Adrenal gland (tissue), 12 donors: Measurements from ENCODE around the gene DAB2IP. TPM values are rescaled to one million over a fixed set of nuclear protein-coding genes. Genes with fewer than 3 reads are reported as not detected.

Source experiments
- DNase-seq, 7 donors: peaks; one replicate each; pipeline ENCODE4 v3.0.0-alpha.2; 2019 to 2020
- H3K27ac ChIP-seq, 5 donors: fragments of 200-600 bp; sonication (generic) in 4 of 5; 1 replicate in 3 of 5; 2 replicates in 2 of 5; pipeline versions ENCODE4 v1.5.1 to v1.8.0; 2016 to 2020; ENCODE audit warnings: mild to moderate bottlenecking in 1 of 5
- H3K27me3 ChIP-seq: fragments of 200-600 bp; 2 replicates; pipeline ENCODE4 v1.8.0; 2021
- H3K36me3 ChIP-seq, 2 donors: fragments of 200-600 bp; replicated peaks in 1 of 2; 1 replicate in 1 of 2; 2 replicates in 1 of 2; pipeline versions ENCODE4 v1.5.1 to v1.8.0; 2018 to 2022
- H3K4me1 ChIP-seq, 2 donors: fragments of 200-600 bp; replicated peaks in 1 of 2; 1 replicate in 1 of 2; 2 replicates in 1 of 2; pipeline versions ENCODE4 v1.5.1 to v1.8.0; 2018 to 2021
- H3K4me3 ChIP-seq, 4 donors: fragments of 200-600 bp; sonication (generic) in 3 of 4; one replicate each; pipeline ENCODE4 v1.5.1; 2016 to 2018
- H3K9me3 ChIP-seq, 3 donors: fragments of 200-600 bp; sonication (generic) in 1 of 3; replicated peaks in 1 of 3; 1 replicate in 2 of 3; 2 replicates in 1 of 3; pipeline versions ENCODE4 v1.5.1 to v1.8.0; 2016 to 2021
- POLR2A ChIP-seq, 2 donors: fragments of 450-650 bp; IDR thresholded peaks; one replicate each; pipeline ENCODE4 v1.6.1; 2017; ENCODE audit warnings: antibody characterized with exemption in 2 of 2, mild to moderate bottlenecking in 2 of 2, moderate library complexity in 1 of 2
- WGBS, 4 donors: extraction: QIAGEN DNeasy Blood & Tissue Kit in 2 of 4; methylation state at CpG; one replicate each; pipeline versions ENCODE4 v1.1.5 to v1.1.7; 2013 to 2017; 5-methylcytosine and 5-hydroxymethylcytosine counted together
- intact Hi-C, 2 donors: fragments of 100-400 bp; cut with DNase I; formaldehyde crosslinking; loops; one replicate each; pipeline versions ENCODE4 v1.14.1 to v1.15.0; 2022 to 2023
- polyA plus RNA-seq, 3 donors: library from polyadenylated mRNA; stranded (reverse); fragments of 200-250 nt in 2 of 3; fragments of 350-450 nt in 1 of 3; fragmentation: Illumina TruSeq in 1 of 3; extraction: RNeasy Lipid Tissue Mini Kit (QIAGEN cat#74804) in 1 of 3; gene quantifications; one replicate each; pipeline ENCODE4 v1.2.3, GENCODE V29; 2013 to 2014
- total RNA-seq, 9 donors: library from RNA; depleted of rRNA in 4 of 9; stranded (reverse); fragments of >200 nt in 4 of 9; fragments of 120-200 nt in 1 of 9; fragmentation: NEBNext Ultra II Directional in 1 of 9; extraction: Animal tissue kit (Norgen Biotek cat#: 25700) in 1 of 9; gene quantifications; one replicate each; pipeline versions ENCODE4 v1.1.0 to v1.2.4, GENCODE V29; 2013 to 2023
- TF ChIP-seq, protein P1 (sequence below), 6 experiments: fragments of 450-650 bp in 4 of 6; fragments of 200-600 bp in 2 of 6; sonication (generic) in 1 of 6; IDR thresholded peaks; 1 replicate in 5 of 6; 2 replicates in 1 of 6; pipeline versions ENCODE4 v1.5.1 to v1.8.0; 2016 to 2021; ENCODE audit warnings: antibody characterized with exemption in 6 of 6, mild to moderate bottlenecking in 2 of 6, moderate library complexity in 1 of 6
- donor health status: healthy with polysubstance abuse.
- donor health status: Bipolar disorder and iron deficiency.
- donor health status: DM: yes; HTN: yes; CAD: no.
- donor health status: DM: no; HTN: no; CAD: no.
- donor health status: DM: no; HTN: no; CAD: no.
- donor health status: DM: yes; HTN: yes; CAD: no.

Gene DAB2IP
- total and polyA plus RNA-seq, 12 donors, result 12.0 to 52.2 (median 43.9) TPM

DNA sequence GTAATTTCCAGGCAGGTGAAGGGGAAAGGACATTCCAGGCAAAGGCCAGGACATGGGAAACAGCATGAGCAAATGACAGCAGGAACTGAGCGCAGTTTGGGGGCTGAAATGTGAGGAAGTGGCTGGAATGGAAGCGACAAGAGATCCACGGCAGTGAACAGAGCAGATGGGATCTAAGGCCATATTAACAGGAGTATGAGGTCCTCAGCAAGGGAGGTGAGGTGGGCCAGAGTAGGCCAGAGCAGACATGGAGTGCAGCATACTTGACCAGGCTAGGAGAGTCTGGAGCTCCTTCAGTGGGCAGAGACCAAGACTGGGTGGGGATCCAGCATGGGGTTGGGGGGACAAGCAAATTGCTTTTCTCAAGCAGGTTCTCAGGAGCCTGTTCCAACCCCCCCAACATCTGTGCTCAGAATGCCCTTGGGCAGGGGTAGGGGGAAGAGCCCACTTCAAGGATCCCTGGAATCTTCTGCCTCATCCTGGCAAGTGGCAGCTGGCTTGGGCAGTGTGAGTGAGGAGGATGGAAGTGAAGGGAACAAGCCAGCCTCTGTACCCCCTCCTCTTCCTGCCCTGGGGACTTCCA is 34.5 kb downstream of the DAB2IP start:
- DNase-seq, result no peak
- TF ChIP-seq POLR2A (IDR thresholded peaks at IDR 0.05), result no peak
- Histone ChIP-seq H3K4me3 (no peak overlapping the region), H3K9me3 (no peaks in the 10 kb centered on the region), H3K27me3 (no peaks in the 10 kb centered on the region), H3K27ac (no peak overlapping the region), H3K4me1 (peaks cover 0 to 4% of the 10 kb centered on the region in 2 donors), H3K36me3 (no peaks in the 10 kb centered on the region)
- 90 to 97% (median 91%) methylated on average over 3 of the region's 3 CpGs for WGBS, 4 donors
- intact Hi-C loops, result loop anchor here (2.0 to 10.0 kb wide), 4 partner anchors 131 to 309 kb away; no protein-coding TSS in a partner anchor

GRCh38 chr9:121686930-121687541 is 35.6 kb downstream of the DAB2IP start:
- WGBS, 4 donors, result 48 to 100% (median 56%) methylated on average over 1 to 3 of the region's 3 CpGs
- Histone ChIP-seq H3K27ac (no peak overlapping the region), H3K27me3 (no peaks in the 10 kb centered on the region), H3K4me3 (no peak overlapping the region), H3K36me3 (no peaks in the 10 kb centered on the region), H3K9me3 (no peaks in the 10 kb centered on the region), H3K4me1 (peaks cover 0 to 4% of the 10 kb centered on the region in 2 donors)
- TF ChIP-seq POLR2A (IDR thresholded peaks at IDR 0.05), result no peak
- TF ChIP-seq, protein P1, sequence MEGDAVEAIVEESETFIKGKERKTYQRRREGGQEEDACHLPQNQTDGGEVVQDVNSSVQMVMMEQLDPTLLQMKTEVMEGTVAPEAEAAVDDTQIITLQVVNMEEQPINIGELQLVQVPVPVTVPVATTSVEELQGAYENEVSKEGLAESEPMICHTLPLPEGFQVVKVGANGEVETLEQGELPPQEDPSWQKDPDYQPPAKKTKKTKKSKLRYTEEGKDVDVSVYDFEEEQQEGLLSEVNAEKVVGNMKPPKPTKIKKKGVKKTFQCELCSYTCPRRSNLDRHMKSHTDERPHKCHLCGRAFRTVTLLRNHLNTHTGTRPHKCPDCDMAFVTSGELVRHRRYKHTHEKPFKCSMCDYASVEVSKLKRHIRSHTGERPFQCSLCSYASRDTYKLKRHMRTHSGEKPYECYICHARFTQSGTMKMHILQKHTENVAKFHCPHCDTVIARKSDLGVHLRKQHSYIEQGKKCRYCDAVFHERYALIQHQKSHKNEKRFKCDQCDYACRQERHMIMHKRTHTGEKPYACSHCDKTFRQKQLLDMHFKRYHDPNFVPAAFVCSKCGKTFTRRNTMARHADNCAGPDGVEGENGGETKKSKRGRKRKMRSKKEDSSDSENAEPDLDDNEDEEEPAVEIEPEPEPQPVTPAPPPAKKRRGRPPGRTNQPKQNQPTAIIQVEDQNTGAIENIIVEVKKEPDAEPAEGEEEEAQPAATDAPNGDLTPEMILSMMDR (IDR thresholded peaks at IDR 0.05), result peak; percentile 76 to 88 (median 84)
- DNase-seq, result peak; percentile 65 to 93 (median 83)
- intact Hi-C loops, result loop anchor here (10.0 kb wide), 3 partner anchors 132 to 308 kb away; no protein-coding TSS in a partner anchor

- TF ChIP-seq, protein P1 (IDR thresholded peaks at IDR 0.05), result no peak
- no peak for TF ChIP-seq POLR2A (IDR thresholded peaks at IDR 0.05)
- WGBS, 4 donors, result 85 to 90% (median 86%) methylated on average over 12 of the region's 12 CpGs
- Histone ChIP-seq H3K27me3 (no peaks in the 10 kb centered on the region), H3K4me3 (no peak overlapping the region), H3K9me3 (no peaks in the 10 kb centered on the region), H3K4me1 (peaks cover 4% of the 10 kb centered on the region in 2 donors), H3K27ac (no peak overlapping the region), H3K36me3 (no peaks in the 10 kb centered on the region)
- intact Hi-C loops, result loop anchor here (10.0 kb wide), 3 partner anchors 133 to 307 kb away; no protein-coding TSS in a partner anchor
- no peak for DNase-seq
Measured at GRCh38 chr9:121688146-121688680, 36.8 kb downstream of the DAB2IP start.

GRCh38 chr9:121688681-121689080 is 37.2 kb downstream of the DAB2IP start:
- Histone ChIP-seq H3K36me3 (no peaks in the 10 kb centered on the region), H3K27ac (no peak overlapping the region), H3K9me3 (no peaks in the 10 kb centered on the region), H3K4me3 (no peak overlapping the region), H3K4me1 (peaks cover 4% of the 10 kb centered on the region in 2 donors), H3K27me3 (no peaks in the 10 kb centered on the region)
- DNase-seq, result no peak
- WGBS, 4 donors, result 92 to 97% (median 94%) methylated on average over 7 of the region's 7 CpGs
- TF ChIP-seq POLR2A (IDR thresholded peaks at IDR 0.05), result no peak
- TF ChIP-seq, protein P1 (IDR thresholded peaks at IDR 0.05), result no peak
- intact Hi-C loops, result loop anchor here (10.0 kb wide), 3 partner anchors 134 to 306 kb away; no protein-coding TSS in a partner anchor
